ENCODE results near the gene BNC1.

GRCh38 chr15:83295417-83295816, 11.0 kb upstream of the BNC1 start:
- no peak for TF ChIP-seq CTCF (IDR thresholded peaks at IDR 0.05)
- TF ChIP-seq POLR2A (IDR thresholded peaks at IDR 0.05): no peak
